Hematopoietic multipotent progenitor cell treated with erythropoietin and hydrocortisone succinate and interleukin-3 and kit ligand, for 15 days (in vitro differentiated cells): ENCODE results near the gene CACNA1A.
"Not testable (repeated sequence)": the region's sequence is repeated elsewhere in the genome, so short reads cannot be mapped to it uniquely, and the experiment has no call there.

Source experiments
- DNase-seq: peaks from one replicate; pipeline ENCODE4 v3.0.0-alpha.2; 2015; ENCODE audit warnings: low spot score

The CACNA1A gene

GRCh38 chr19:13198634-13199033 is 307.6 kb downstream of the CACNA1A start:
- DNase-seq: no peak

GRCh38 chr19:13195678-13196077 is 310.6 kb downstream of the CACNA1A start:
- DNase-seq: no peak

- DNase-seq: no peak
Observed at GRCh38 chr19:13190781-13191540, 315.3 kb downstream of the CACNA1A start.

DNA sequence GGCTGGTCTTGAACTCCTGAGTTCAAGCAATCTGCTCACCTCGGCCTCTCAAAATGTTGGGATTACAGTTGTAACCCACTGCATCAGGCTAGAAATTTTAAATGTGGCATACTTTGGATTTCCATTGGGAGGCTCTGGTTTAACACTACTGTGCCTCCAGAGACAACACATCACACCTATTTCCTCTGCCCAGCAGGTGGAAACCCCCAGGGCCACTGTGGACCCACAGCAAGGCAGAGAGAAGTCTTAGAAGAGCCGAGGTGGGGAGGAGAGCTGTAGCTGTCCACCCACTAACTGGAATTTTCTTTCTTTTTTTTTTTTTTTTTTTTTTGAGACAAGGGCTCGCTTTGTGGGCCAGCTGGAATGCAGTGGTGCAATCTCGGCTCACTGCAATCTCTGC is 316.7 kb downstream of the CACNA1A start:
- DNase-seq: no peak

GRCh38 chr19:13187419-13187818 is 318.9 kb downstream of the CACNA1A start:
- no peak for DNase-seq

GRCh38 chr19:13186688-13187087 is 319.6 kb downstream of the CACNA1A start:
- DNase-seq: not testable (repeated sequence)

DNA sequence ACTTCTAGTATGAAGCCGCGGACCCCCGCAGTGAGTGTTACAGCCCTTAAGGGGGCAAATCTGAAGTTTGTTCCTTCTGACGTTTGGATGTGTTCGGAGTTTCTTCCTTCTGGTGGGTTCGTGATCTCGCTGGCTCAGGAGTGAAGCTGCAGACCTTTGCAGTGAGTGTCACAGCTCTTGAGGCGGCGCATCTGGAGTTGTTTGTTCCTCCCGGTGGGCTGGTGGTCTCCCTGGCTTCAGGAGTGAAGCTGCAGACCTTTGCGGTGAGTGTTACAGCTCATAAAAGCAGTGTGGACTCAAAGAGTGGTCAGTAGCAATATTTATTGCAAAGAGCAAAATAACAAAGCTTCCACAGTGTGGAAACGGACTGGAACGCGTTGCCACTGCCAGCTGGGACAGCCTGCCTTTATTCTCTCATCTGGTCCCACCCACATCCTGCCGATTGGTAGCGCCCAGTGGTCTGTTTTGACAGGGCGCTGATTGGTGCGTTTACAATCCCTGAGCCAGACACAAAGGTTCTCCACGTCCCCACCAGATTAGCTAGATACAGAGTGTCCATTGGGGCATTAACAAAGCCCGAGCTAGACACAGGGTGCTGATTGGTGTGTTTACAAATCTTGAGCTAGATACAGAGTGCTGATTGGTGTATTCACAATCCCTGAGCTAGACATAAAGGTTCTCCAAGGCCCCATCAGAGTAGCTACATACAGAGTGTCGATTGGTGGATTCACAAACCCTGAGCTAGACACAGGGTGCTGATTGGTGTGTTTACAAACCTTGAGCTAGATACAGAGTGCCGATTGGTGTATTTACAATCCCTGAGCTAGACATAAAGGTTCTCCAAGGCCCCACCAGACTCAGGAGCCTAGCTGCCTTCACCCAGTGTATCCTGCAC is 320.3 kb downstream of the CACNA1A start:
- not testable (repeated sequence) for DNase-seq

DNA sequence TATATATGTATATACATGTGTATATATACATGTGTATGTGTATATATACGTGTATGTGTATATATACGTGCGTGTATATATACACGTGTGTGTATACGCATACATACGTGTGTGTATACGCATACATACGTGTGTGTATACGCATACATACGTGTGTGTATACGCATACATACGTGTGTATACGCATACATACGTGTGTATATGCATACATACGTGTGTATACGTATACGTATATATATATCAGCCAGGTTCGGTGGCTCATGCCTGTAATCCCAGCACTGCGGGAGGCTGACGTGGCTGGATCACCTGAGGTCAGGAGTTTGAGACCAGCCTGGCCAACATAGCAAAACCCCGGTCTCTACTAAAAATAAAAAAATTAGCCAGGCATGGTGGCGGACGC is 321.4 kb downstream of the CACNA1A start:
- DNase-seq: not testable (repeated sequence)

GRCh38 chr19:13181747-13182388 is 324.4 kb downstream of the CACNA1A start:
- DNase-seq: no peak

- not testable (repeated sequence) for DNase-seq
Observed at GRCh38 chr19:13178291-13178690, 328.0 kb downstream of the CACNA1A start.

DNA sequence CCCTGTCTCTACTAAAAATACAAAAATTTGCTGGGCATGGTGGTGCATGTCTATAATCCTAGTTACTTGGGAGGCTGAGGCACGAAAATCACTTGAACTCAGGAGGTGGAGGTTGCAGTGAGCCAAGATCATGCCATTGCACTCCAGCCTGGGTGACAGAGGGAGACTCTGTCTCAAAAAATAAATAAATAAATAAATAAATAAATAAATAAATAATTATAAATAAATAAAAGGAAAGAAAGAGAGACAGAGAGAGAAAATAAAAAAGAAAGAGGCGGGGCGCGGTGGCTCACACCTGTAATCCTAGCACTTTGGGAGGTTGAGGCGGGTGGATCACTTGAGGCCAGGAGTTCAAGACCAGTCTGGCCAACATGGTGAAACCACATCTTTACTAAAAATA is 328.7 kb downstream of the CACNA1A start:
- not testable (repeated sequence) for DNase-seq

GRCh38 chr19:13176345-13176744 is 329.9 kb downstream of the CACNA1A start:
- DNase-seq: no peak

DNA sequence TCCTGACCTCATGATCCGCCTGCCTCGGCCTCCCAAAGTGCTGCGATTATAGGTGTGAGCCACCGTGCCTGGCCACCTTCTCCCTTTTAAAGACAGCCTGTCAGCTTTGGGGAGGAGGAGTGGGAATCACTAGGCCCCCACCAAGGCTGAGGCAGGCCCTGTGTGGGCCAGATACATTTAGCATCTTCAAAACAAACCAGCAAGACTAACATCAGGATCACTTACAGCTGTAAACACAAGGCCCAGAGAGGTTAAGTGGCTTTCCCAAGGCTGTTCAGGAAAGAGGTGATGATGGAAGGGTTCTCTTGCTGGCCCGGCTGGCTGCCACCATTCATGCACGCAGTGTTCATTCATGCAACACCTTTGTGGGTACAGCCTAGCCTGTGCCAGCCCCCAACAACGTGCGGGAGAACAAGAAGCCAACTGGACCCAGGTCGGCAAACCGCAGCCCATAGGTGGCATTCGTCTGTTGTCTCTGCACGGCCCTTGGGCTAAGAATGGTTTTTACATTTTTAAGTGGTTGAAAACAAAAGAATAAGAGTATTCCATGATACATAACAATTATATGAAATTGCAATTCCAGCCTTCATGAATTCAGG is 333.0 kb downstream of the CACNA1A start:
- DNase-seq: no peak

- DNase-seq: peak; percentile 28
Observed at GRCh38 chr19:13172346-13173138, 333.7 kb downstream of the CACNA1A start.

GRCh38 chr19:13171146-13171545 is 335.1 kb downstream of the CACNA1A start:
- DNase-seq: no peak

- DNase-seq: no peak
Observed at GRCh38 chr19:13169769-13170168, 336.5 kb downstream of the CACNA1A start.

DNA sequence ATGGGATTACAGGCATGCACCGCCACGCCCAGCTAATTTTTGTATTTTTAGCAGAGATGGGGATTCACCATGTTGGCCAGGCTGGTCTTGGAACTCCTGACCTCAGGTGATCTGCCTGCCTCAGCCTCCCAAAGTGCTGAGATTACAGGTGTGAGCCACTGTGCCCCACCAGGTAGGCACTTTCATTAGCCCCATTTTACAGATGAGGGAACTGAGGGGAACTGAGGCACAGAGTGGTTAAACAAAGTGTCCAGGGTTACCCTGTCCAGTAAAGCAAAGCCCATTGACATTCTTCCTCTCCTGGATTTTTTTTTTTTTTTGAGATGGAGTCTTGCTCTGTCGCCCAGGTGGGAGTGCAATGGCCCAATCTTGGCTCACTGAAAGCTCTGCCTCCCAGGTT is 340.1 kb downstream of the CACNA1A start:
- not testable (repeated sequence) for DNase-seq

DNA sequence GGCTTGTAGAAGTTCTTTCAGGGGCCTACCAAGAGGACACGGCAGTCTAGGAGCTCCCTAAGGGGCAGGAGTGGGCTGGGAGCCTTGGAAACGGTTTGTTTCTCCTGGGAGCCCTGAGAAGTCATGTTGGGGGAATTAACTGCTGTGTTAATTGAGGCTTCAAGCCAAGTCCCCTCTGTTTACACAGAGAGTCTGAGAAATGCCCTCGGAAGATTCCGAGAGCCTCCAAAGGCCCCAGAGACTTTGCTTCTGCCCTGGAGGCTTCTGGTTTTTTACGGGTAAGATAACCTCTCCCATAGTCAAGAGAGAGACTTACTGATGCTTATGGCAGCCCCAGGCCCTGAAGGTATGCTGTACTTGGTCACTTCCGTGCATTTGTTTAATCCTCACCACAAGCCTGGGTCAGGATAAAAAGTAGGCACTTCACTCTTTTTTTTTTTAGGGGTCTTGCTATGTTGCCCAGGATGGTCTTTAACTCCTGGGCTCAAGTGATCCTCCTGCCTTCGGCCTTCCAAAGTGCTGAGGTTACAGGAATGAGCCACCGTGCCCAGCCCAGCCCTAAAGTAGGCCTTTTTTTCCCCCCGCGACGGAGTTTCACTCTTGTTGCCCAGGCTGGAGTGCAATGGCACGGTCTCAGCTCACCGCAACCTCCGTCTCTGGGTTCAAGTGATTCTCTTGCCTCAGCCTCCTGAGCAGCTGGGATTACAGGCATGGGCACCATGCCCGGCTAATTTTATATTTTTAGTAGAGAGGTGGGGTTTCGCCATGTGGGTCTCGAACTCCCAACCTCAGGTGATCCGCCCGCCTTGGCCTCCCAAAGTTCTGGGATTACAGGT is 340.9 kb downstream of the CACNA1A start:
- no peak for DNase-seq

DNA sequence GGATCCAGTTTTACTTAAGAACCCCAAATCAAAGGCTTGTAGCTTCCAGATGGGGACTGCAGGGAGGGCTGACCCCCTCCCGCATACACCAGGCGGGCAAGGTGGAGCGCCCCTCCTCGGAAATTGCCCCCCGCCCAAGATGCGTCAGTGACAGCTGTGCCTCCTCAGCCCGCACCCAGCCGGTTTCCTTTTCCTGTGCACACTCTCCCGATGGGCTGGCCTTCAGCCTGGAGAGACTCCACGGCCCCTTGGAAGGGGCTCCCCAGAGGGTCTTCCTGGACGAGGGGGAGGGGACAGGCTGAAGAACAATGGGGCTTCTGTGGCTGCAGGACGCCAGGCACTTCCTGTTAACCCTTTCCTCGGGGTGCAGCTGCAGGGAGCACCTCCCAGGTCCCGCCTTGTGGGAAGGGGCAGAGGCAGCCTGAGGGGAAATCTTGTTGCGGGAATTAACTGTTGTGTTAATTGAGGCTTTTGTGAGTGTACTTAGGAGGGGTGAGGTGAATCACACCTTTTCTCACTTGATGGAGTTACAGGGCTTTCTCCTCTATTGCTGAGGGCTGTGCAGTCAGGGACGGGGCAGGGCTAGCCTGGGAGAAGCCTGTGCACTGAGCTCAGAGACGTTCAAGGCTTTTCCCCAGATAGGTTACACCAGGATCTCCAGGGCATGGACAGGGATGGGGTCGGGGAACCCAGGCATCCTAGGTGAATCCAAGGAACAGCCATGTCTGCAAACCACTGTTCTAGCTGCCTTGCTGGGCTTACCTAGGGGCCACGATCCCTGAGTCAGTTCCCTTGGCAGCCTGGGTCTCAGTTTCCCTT is 341.7 kb downstream of the CACNA1A start:
- DNase-seq: no peak
